GM23338 (cell line): ENCODE results near the gene PPP4R3C. TPM values are rescaled to one million over a fixed set of nuclear protein-coding genes. Genes with fewer than 3 reads are reported as not detected.

Source experiments
- ATAC-seq: fragments of 200-7000 bp; cut with Tn5 transposase; 3 replicates; pipeline ENCODE4 v1.9.1; 2020
- DNase-seq: peaks from one replicate; pipeline ENCODE4 v3.0.0-alpha.2; 2015; ENCODE audit warnings: low spot score
- H2AFZ ChIP-seq: fragments of 200-600 bp; sonication (generic); 2 replicates; pipeline ENCODE4 v1.8.0; 2016; ENCODE audit warnings: antibody characterized with exemption, mild to moderate bottlenecking, moderate library complexity
- H3F3A ChIP-seq: fragments of 200-600 bp; sonication (generic); replicated peaks from 2 replicates; pipeline ENCODE4 v1.8.0; 2017; ENCODE audit warnings: antibody characterized with exemption, mixed run types, low read depth
- H3K27ac ChIP-seq: fragments of 200-600 bp; sonication (generic); 2 replicates; pipeline ENCODE4 v1.6.1; 2016; ENCODE audit warnings: low read depth
- H3K27me3 ChIP-seq: fragments of 200-600 bp; sonication (generic); 2 replicates; pipeline ENCODE4 v1.8.0; 2016; ENCODE audit warnings: mild to moderate bottlenecking, mixed run types, moderate library complexity; ENCODE audit not compliant: insufficient read depth
- H3K36me3 ChIP-seq: fragments of 200-600 bp; sonication (generic); 2 replicates; pipeline ENCODE4 v1.8.0; 2016; ENCODE audit warnings: mild to moderate bottlenecking; ENCODE audit not compliant: insufficient read depth
- H3K4me1 ChIP-seq: fragments of 200-600 bp; sonication (generic); 2 replicates; pipeline ENCODE4 v1.8.0; 2016; ENCODE audit warnings: mild to moderate bottlenecking, moderate library complexity; ENCODE audit not compliant: insufficient read depth
- H3K4me2 ChIP-seq: fragments of 200-600 bp; sonication (generic); 2 replicates; pipeline ENCODE4 v1.7.1; 2017; ENCODE audit warnings: mixed run types
- H3K4me3 ChIP-seq: fragments of 200-600 bp; sonication (generic); 2 replicates; pipeline ENCODE4 v1.6.1; 2016; ENCODE audit warnings: mixed run types
- H3K79me2 ChIP-seq: fragments of 200-600 bp; sonication (generic); replicated peaks from 2 replicates; pipeline ENCODE4 v1.8.0; 2017; ENCODE audit warnings: mild to moderate bottlenecking; ENCODE audit not compliant: insufficient read depth
- H3K9me2 ChIP-seq: fragments of 200-600 bp; sonication (generic); 2 replicates; pipeline ENCODE4 v1.8.0; 2017; ENCODE audit not compliant: insufficient read depth
- H4K20me1 ChIP-seq: fragments of 200-600 bp; sonication (generic); replicated peaks from 2 replicates; pipeline ENCODE4 v1.8.0; 2017; ENCODE audit warnings: mild to moderate bottlenecking; ENCODE audit not compliant: insufficient read depth
- H3K27ac Mint-ChIP-seq: 2 replicates; pipeline ENCODE4 v1.8.0; 2020; ENCODE audit warnings: inconsistent platforms, mild to moderate bottlenecking, moderate library complexity, mixed read lengths
- H3K27me3 Mint-ChIP-seq: 3 replicates; pipeline ENCODE4 v1.8.0; 2022; ENCODE audit warnings: low read depth, mild to moderate bottlenecking, moderate library complexity, mixed read lengths, inconsistent platforms; ENCODE audit not compliant: insufficient read depth, poor library complexity
- H3K36me3 Mint-ChIP-seq: 3 replicates; pipeline ENCODE4 v1.8.0; 2021; ENCODE audit warnings: low read depth, mild to moderate bottlenecking, inconsistent platforms, moderate library complexity, mixed read lengths
- H3K4me1 Mint-ChIP-seq: 3 replicates; pipeline ENCODE4 v1.8.0; 2020; ENCODE audit warnings: mild to moderate bottlenecking, inconsistent platforms, mixed read lengths
- H3K4me3 Mint-ChIP-seq: 3 replicates; pipeline ENCODE4 v1.8.0; 2021; ENCODE audit warnings: moderate library complexity, mild to moderate bottlenecking, inconsistent platforms, mixed read lengths
- H3K9me3 Mint-ChIP-seq: 3 replicates; pipeline ENCODE4 v1.8.0; 2020; ENCODE audit warnings: moderate library complexity, mild to moderate bottlenecking, inconsistent platforms, mixed read lengths
- CREB1 ChIP-seq: fragments of 250-450 bp; sonication (Bioruptor Pico); IDR thresholded peaks from 2 replicates; pipeline ENCODE4 v1.5.0; 2020; ENCODE audit warnings: low read depth, mild to moderate bottlenecking, moderate library complexity
- EZH2 ChIP-seq: fragments of 200-600 bp; sonication (generic); IDR thresholded peaks from one replicate; pipeline ENCODE4 v1.8.0; 2017; ENCODE audit warnings: antibody characterized with exemption, mild to moderate bottlenecking, low read depth; ENCODE audit not compliant: unreplicated experiment
- EZH2phosphoT487 ChIP-seq: fragments of 200-600 bp; sonication (generic); IDR thresholded peaks from one replicate; pipeline ENCODE4 v1.8.1; 2018; ENCODE audit warnings: antibody characterized with exemption; ENCODE audit not compliant: unreplicated experiment
- JUNB ChIP-seq: IDR thresholded peaks from one replicate; pipeline ENCODE4 v1.6.1; 2016; ENCODE audit warnings: antibody characterized with exemption; ENCODE audit not compliant: unreplicated experiment
- NANOG ChIP-seq: IDR thresholded peaks from 2 replicates; pipeline ENCODE4 v1.6.1; 2016; ENCODE audit warnings: antibody characterized with exemption, borderline replicate concordance
- POLR2AphosphoS5 ChIP-seq: IDR thresholded peaks from 2 replicates; pipeline ENCODE4 v1.6.1; 2016; ENCODE audit warnings: antibody characterized with exemption, low read depth
- STAT1 ChIP-seq: IDR thresholded peaks from one replicate; pipeline ENCODE4 v1.6.1; 2016; ENCODE audit warnings: antibody characterized with exemption; ENCODE audit not compliant: unreplicated experiment
- ZNF114 ChIP-seq: fragments of 250-450 bp; sonication (Bioruptor Pico); IDR thresholded peaks from 2 replicates; pipeline ENCODE4 v1.5.0; 2020; ENCODE audit warnings: mild to moderate bottlenecking, moderate library complexity
- ZNF331 ChIP-seq: fragments of 250-450 bp; sonication (Bioruptor Pico); IDR thresholded peaks from 2 replicates; pipeline ENCODE4 v1.5.0; 2020; ENCODE audit warnings: low read depth, mild to moderate bottlenecking, moderate library complexity
- polyA plus RNA-seq: library from polyadenylated mRNA; unstranded; fragments of >200 nt; fragmentation: Nextera tagmentation; extraction: Ambion mirVana; gene quantifications from 2 replicates; pipeline ENCODE4 v1.2.1, GENCODE V29; 2016
- total RNA-seq: library from RNA; depleted of rRNA; stranded (reverse); fragments of >200 nt; shearing (Covaris generic); gene quantifications from 2 replicates; pipeline ENCODE4 v1.2.3, GENCODE V29; 2014
- TF ChIP-seq, protein P1 (sequence below): IDR thresholded peaks from one replicate; pipeline ENCODE4 v1.6.1; 2018; ENCODE audit warnings: antibody characterized with exemption; ENCODE audit not compliant: unreplicated experiment
- TF ChIP-seq, protein P2 (sequence below): fragments of 250-450 bp; sonication (Bioruptor Pico); IDR thresholded peaks from 2 replicates; pipeline ENCODE4 v1.5.0; 2020; ENCODE audit warnings: mild to moderate bottlenecking, moderate library complexity
- TF ChIP-seq, protein P3 (sequence below): IDR thresholded peaks from 2 replicates; pipeline ENCODE4 v1.6.1; 2016; ENCODE audit warnings: antibody characterized with exemption

PPP4R3C gene
- total and polyA plus RNA-seq, 2 experiments from 2014 or later = not detected

DNA sequence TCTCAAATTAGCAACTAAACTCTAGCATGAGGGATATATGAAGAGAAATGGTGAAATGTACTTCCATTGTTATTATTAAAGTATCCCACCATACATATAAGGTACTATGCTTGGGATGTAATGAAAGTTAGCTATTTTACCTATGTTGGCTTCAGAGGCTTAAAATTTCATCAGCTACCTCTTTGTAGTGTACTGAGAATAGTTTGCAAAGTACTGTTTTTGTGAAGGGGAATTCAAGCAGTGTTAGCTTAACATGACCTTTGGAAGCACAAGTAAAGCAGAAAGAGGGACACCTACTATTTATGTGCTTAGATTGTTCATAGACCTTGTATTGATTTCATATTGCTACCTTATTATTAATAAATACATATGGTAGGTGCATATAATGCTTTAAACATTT is 11.8 kb downstream of the PPP4R3C start:
- no peaks in the 10 kb centered on the region for H4K20me1 ChIP-seq
- H3F3A ChIP-seq = no peaks in the 10 kb centered on the region
- no peaks in the 10 kb centered on the region; the same call in 2 of the 3 replicates for H3K9me3 Mint-ChIP-seq
- H3K36me3 Mint-ChIP-seq = no peaks in the 10 kb centered on the region
- H3K27me3 Mint-ChIP-seq = no peaks in the 10 kb centered on the region
- H3K27ac ChIP-seq = no peak overlapping the region
- no peak overlapping the region for H2AFZ ChIP-seq
- no peaks in the 10 kb centered on the region for H3K36me3 ChIP-seq
- ATAC-seq (no peak), DNase-seq (no peak)
- H3K4me1 ChIP-seq = no peaks in the 10 kb centered on the region
- no peak for TF ChIP-seq CREB1 (CRISPR knock-in tag)
- no peak for TF ChIP-seq JUNB
- no peak for TF ChIP-seq NANOG
- no peak for TF ChIP-seq POLR2AphosphoS5
- TF ChIP-seq ZNF114 (CRISPR knock-in tag) = no peak
- TF ChIP-seq, protein P1, sequence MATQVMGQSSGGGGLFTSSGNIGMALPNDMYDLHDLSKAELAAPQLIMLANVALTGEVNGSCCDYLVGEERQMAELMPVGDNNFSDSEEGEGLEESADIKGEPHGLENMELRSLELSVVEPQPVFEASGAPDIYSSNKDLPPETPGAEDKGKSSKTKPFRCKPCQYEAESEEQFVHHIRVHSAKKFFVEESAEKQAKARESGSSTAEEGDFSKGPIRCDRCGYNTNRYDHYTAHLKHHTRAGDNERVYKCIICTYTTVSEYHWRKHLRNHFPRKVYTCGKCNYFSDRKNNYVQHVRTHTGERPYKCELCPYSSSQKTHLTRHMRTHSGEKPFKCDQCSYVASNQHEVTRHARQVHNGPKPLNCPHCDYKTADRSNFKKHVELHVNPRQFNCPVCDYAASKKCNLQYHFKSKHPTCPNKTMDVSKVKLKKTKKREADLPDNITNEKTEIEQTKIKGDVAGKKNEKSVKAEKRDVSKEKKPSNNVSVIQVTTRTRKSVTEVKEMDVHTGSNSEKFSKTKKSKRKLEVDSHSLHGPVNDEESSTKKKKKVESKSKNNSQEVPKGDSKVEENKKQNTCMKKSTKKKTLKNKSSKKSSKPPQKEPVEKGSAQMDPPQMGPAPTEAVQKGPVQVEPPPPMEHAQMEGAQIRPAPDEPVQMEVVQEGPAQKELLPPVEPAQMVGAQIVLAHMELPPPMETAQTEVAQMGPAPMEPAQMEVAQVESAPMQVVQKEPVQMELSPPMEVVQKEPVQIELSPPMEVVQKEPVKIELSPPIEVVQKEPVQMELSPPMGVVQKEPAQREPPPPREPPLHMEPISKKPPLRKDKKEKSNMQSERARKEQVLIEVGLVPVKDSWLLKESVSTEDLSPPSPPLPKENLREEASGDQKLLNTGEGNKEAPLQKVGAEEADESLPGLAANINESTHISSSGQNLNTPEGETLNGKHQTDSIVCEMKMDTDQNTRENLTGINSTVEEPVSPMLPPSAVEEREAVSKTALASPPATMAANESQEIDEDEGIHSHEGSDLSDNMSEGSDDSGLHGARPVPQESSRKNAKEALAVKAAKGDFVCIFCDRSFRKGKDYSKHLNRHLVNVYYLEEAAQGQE = no peak
- TF ChIP-seq EZH2phosphoT487 = no peak
- TF ChIP-seq, protein P2, sequence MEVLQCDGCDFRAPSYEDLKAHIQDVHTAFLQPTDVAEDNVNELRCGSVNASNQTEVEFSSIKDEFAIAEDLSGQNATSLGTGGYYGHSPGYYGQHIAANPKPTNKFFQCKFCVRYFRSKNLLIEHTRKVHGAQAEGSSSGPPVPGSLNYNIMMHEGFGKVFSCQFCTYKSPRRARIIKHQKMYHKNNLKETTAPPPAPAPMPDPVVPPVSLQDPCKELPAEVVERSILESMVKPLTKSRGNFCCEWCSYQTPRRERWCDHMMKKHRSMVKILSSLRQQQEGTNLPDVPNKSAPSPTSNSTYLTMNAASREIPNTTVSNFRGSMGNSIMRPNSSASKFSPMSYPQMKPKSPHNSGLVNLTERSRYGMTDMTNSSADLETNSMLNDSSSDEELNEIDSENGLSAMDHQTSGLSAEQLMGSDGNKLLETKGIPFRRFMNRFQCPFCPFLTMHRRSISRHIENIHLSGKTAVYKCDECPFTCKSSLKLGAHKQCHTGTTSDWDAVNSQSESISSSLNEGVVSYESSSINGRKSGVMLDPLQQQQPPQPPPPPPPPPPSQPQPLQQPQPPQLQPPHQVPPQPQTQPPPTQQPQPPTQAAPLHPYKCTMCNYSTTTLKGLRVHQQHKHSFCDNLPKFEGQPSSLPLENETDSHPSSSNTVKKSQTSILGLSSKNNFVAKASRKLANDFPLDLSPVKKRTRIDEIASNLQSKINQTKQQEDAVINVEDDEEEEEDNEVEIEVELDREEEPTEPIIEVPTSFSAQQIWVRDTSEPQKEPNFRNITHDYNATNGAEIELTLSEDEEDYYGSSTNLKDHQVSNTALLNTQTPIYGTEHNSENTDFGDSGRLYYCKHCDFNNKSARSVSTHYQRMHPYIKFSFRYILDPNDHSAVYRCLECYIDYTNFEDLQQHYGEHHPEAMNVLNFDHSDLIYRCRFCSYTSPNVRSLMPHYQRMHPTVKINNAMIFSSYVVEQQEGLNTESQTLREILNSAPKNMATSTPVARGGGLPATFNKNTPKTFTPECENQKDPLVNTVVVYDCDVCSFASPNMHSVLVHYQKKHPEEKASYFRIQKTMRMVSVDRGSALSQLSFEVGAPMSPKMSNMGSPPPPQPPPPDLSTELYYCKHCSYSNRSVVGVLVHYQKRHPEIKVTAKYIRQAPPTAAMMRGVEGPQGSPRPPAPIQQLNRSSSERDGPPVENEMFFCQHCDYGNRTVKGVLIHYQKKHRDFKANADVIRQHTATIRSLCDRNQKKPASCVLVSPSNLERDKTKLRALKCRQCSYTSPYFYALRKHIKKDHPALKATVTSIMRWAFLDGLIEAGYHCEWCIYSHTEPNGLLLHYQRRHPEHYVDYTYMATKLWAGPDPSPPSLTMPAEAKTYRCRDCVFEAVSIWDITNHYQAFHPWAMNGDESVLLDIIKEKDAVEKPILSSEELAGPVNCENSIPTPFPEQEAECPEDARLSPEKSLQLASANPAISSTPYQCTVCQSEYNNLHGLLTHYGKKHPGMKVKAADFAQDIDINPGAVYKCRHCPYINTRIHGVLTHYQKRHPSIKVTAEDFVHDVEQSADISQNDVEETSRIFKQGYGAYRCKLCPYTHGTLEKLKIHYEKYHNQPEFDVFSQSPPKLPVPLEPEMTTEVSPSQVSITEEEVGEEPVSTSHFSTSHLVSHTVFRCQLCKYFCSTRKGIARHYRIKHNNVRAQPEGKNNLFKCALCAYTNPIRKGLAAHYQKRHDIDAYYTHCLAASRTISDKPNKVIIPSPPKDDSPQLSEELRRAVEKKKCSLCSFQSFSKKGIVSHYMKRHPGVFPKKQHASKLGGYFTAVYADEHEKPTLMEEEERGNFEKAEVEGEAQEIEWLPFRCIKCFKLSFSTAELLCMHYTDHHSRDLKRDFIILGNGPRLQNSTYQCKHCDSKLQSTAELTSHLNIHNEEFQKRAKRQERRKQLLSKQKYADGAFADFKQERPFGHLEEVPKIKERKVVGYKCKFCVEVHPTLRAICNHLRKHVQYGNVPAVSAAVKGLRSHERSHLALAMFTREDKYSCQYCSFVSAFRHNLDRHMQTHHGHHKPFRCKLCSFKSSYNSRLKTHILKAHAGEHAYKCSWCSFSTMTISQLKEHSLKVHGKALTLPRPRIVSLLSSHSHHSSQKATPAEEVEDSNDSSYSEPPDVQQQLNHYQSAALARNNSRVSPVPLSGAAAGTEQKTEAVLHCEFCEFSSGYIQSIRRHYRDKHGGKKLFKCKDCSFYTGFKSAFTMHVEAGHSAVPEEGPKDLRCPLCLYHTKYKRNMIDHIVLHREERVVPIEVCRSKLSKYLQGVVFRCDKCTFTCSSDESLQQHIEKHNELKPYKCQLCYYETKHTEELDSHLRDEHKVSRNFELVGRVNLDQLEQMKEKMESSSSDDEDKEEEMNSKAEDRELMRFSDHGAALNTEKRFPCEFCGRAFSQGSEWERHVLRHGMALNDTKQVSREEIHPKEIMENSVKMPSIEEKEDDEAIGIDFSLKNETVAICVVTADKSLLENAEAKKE (CRISPR knock-in tag) = no peak
- no peak for TF ChIP-seq EZH2
- TF ChIP-seq STAT1 = no peak
- TF ChIP-seq, protein P3, sequence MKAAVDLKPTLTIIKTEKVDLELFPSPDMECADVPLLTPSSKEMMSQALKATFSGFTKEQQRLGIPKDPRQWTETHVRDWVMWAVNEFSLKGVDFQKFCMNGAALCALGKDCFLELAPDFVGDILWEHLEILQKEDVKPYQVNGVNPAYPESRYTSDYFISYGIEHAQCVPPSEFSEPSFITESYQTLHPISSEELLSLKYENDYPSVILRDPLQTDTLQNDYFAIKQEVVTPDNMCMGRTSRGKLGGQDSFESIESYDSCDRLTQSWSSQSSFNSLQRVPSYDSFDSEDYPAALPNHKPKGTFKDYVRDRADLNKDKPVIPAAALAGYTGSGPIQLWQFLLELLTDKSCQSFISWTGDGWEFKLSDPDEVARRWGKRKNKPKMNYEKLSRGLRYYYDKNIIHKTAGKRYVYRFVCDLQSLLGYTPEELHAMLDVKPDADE = no peak
- TF ChIP-seq ZNF331 (CRISPR knock-in tag) = no peak
- H3K9me2 ChIP-seq = no peaks in the 10 kb centered on the region
- H3K79me2 ChIP-seq = no peaks in the 10 kb centered on the region
- no peaks in the 10 kb centered on the region for H3K27me3 ChIP-seq
- H3K4me3 Mint-ChIP-seq = no peak overlapping the region
- H3K27ac Mint-ChIP-seq = no peak overlapping the region
- H3K4me3 ChIP-seq = no peak overlapping the region
- H3K4me1 Mint-ChIP-seq = no peaks in the 10 kb centered on the region
- no peak overlapping the region for H3K4me2 ChIP-seq
